Suppressor macrophage (primary cell): ENCODE measurements around the gene CEP112.
"Not testable (repeated sequence)": the region's sequence is repeated elsewhere in the genome, so short reads cannot be mapped to it uniquely, and the experiment has no call there.

Experiments
- DNase-seq, 4 experiments: peaks; one replicate each; pipeline ENCODE4 v3.0.0-alpha.2; 2020 to 2022

CEP112 gene

DNA sequence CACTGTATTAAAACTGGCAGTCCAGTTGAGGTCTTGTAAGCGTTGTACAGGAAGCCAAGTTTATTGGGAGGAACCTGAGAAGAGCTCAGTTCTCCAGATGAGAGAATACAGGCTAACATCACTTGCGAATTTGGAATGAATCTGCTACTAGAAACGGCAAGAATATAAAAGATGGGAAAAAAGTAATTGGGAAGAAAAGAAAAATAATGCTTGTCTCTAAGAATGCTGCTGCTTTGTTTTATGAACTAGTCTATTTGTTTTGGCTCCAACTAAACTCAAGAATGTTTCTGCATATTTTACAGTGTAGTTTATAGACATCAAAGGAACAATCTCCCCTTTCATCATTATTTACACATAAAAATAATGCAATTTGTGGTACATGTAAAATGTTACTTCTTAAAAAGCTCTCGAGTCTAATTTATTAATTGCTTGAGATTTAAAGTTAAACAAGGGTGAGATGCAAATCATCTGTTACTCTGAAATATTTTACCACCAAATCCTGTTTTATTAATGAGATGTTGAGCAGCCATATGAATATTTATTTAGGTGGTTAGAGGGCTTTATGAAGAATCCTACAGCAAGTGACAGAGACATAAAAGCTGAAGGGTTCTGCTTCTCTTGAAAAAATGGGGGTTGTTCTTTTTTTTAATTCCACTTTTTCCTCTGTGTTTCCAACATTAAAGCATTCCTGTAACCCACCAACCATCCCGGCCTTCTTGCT lies 468.3 kb downstream of the CEP112 start:
- DNase-seq, result no peak

DNA sequence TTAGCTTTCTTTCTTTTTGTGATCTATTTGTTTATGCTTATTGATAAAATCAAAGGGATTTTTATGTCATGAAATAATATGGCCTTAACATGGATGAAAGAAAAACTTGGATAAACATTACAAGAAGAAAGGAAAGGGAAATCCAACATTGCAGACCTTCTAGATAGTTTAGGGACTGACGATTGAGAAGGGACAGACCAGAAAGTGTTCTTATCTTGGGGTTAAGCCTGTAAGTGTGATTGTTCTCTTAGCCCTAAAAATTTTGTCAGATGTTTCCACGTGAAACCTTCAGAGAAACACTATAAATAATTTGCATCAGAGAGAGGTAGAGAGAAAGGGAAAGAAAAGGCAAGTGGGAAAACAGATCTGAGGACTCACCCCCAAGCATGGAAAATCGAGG lies 473.3 kb downstream of the CEP112 start:
- DNase-seq, result no peak

DNA sequence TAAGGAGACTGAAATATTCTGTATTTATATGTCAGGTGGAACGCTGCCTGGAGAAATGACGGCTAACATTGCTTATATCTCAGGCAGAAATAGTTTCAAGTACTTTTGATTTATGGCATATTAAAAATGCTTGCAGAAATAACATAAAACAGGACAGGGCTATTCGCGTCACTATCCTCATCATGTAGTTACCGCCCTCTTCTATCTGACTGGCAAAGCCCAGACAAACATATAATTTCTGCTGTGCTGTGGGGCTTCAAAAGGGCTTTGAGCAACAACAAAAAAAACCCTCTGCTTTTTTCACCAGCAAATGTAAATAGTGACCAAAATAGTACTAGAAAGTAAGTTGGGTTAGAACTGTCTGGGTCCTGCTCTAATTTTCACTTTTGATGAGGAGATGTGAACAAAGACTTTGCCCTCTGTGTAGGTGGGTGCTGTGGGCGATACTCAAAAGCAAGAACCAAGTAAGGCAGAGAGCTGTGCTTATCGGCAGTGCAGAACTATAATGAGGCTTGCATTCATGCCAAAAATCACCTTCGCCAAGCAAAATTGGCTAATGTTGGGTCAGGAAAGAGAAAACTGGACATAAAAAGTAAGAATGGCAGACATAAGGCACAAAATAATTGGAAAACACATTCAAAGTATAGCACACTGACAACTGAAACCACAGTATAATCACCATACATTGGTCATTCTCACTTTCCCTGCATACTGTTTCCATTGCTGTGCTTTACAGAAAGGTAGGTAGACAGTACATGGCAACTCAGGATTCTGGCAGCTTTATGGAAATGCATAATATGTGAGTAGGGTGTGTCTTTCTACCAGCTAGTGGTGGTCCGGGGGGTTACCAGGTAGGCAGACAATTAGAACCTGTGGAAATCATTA lies 479.3 kb downstream of the CEP112 start:
- DNase-seq, result no peak

DNA sequence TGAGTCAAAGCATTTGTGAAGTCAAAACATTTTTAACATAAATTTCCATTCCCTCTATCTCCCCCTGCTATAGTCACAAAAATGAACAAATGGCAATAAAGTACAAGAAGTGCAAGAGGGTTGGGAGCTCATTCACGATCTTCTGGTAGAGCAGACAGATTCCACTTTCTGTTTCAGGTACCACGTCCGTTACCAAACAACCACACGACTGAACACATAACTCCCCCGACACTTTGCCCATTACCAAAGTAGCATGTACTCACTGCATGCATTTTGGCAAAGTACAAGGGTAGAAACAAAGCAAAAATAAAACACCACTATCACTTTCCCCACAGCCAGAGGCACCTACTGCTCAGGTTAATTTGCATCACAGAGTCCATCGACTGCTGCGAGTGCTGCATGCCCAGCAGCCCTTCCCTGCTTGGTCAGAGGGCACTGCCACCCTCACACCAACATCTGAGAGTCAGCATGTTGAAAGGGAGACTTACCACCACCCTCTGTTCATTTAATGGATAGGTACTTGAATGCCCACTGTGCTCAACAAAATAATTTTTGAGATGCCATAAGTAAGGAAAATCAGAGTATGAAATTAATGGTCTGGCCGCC lies 480.2 kb downstream of the CEP112 start:
- DNase-seq, result no peak

DNA sequence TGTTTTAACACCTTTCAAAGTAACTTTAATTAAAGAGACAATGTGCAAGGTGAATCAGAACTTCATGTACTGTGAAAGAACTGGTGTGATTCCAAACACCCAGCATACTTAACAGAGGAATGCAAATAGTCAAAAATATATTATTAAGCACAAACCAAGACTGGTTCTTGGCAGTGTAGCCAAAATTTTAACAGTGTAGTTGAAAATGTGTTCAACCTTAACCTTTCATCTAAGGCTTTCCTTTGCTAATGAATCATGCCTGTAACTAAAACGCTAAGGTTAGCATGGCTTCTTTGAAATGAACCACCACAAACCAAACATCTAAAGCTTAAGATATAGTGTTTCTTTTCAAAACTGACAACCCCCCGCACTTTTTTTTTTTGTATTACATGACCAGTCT lies 484.2 kb downstream of the CEP112 start:
- no peak for DNase-seq

DNA sequence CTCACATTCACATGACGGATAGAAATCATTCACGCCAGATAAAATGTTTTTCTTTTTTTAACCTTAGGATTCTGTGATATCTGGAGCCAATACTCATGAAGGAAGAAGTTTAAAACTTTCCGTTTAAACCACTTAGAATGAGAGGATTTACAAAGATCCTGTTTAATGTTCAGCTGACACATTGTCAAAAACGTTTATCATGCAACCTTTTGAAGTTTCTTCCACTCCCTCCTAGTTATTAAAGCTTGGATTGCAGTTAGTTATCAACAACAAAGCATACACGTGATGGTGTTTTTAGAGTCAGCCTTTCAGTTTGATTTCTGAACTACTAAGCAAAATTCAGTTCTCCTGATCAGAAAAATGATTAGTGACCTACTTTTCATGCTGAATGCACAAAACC lies 487.2 kb downstream of the CEP112 start:
- no peak for DNase-seq

DNA sequence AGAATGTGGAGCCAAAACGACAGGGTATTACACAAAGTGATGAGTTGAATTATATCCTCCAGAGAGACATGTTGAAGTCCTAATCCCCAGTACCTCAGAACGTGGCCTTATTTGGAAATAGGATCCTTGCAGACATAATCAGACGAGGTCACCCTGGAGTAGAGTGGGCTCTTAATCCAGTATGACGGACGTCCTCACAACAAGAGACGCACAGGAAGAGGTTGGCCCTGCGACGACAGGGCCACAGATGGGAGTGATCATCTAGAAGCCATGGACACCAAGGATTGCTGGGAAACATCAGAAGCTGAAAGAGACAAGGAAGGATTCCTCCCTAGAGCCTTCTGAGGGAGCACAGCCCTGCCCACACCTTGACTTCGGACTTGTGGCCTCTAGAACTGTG lies 488.0 kb downstream of the CEP112 start:
- no peak for DNase-seq

DNA sequence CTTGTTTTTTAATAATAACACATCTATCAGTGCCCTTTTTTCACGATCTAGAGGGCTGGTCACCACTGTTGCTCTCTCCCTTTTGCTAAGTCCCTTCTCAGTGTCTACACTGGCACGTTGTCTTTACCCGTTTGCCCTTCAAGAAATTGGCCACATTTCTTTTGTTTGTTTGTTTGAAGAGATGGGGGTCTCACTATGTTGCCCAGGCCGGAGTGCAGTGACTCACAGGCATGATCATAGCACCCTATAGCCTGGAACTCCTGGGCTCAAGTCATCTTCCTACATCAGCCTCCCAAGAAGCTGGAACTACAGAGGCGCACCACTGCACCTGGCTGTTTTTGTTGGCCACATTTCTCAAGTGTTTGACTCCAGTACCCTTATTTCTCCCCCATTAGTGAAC lies 492.5 kb downstream of the CEP112 start:
- no peak for DNase-seq

DNA sequence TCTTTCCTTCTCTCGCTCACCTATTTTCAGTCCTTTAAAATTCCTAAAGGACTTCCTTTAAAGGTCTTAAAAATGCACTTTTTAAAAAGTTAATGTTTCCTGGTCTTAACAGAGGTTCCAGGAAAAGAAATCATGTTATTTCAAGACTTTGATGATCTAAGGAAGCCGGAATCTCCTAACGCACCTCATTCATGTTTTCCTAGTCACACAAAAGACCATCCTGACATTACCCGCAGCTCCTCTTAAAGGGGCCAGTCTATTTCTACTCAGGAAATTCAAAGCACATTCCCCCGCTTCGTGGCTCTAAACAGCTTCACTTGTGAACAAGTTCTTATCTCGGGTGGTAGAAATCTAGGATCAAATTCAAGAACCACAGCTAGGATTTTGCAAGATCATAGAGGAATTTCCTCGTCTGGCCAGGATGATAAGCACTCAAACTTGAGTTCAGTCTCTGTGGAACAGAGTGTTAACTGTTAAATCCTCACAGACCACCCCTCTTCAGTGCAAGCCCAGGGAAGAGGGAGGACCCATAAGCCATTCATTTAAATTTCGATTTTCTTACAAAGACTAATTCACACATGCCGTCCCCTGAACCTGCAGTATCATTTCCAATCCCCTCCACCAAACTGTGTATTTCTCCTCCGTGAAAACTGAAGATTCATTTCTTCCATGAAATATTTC lies 493.4 kb downstream of the CEP112 start:
- DNase-seq, result no peak

DNA sequence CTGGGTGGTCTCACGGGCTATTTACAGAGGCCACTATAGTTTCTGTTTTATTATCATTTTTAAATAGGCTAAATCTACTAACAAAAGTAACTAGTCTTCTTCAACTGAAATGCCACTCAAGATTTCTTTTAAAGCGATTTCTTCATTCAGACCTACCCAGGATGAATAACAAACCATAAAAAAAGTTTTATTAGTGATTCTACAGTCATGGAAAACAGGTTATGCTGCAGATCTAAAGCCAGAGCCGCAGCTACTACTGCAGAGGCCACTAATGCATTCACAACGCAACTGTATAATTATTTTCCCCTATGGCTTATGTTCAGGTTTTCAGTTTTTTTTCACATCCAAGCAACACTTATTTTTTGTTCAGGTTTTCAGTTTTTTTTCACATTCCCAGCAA lies 494.3 kb downstream of the CEP112 start:
- DNase-seq, result no peak

DNA sequence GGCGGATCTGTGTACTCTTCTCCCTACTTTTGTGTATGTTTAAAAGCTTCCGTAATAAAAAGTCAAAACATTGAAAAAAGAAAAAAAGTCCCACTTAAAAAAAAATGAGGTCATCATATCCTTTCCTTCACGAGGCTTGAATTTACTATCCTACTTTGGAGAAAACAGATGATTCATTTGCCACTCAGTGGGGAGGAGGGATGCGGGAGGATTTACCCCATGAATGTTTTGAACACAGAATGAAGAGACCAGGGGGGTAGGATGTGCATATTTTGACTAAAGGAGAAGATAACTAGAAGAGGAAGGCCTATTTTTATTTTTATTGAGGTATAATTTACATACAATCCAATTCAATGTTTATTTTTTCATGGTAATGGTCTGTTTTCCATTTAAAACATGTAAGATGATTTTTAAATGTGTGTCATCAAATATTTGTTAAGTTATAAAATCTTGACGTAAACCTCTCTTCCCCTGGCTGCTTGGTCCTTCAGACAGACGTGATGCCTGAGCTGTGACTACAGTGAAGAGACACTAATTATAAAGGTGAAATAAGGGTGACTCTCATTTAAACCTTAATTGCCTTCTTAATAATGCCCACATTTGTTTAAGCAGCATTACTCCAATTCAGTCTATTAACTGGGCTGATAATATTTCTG lies 495.1 kb downstream of the CEP112 start:
- DNase-seq, result no peak

DNA sequence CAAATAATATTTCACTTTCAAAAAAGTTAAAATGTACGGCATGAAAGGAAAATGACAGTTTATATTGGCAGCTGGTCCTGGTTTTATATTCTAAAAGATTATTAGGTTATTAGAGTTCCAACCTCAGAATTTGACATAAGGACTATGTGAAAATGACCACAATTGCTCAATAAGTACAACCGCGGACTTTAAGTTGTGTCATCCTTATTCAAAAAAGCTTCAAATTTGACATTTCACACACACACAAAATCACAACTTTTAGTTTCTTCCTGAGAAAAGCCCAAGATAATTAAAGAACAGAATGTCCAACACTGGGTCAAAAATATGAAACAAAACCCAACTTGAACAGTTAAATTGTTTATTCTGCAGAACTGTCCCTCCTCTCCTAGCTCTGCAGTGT lies 497.3 kb downstream of the CEP112 start:
- no peak for DNase-seq

DNA sequence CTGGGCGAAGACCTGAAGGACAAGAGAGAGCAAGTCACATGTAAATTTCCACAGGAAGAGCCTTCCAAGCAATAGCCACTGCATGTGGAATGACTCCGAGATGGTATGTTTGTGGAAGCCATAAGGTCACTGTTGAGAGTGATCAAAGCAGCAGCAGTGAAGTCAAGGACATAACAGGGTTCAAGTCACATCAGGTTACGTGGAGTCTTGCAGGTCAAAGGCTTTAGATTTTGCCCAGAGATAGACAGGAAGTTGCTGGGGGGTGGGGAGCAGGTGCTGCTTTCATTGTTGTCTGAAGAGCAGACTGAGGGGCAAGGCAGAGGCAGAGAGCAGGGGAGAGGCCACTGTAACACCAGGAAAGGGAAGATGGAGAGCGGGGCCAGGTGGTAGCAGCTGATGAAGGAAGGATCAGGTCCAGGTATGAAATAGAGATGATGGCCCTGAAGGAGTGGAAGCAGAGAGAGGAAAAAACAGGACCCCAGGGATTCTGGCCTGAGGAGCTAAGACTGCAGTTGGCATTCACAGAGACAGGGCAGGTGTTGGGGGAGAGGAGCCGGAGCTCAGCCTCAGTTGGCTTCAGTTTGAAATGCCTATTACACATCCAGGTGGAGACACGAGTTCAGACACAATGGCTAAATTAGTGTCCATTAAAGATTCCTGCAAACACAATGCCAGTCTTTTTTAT lies 501.2 kb downstream of the CEP112 start:
- no peak for DNase-seq

DNA sequence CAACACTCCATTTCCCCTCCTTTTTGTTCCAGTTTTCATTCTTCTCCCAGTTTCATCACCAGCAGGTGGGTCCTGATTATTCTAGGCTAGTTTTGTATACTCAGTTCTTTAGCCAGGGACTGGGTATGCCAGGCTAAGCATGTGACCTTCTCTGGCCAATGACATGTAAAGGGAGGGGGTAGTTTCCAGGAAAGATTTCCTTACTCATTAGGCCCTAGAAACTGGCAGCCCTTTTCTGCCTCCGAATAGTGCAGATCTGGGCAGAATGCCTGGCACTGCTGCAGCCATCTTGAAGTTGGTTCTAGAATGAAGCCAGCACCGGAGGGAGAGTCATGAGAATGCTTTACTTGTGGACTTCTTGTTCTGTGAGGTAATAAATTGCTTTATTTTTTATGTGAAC lies 503.6 kb downstream of the CEP112 start:
- DNase-seq, result no peak

DNA sequence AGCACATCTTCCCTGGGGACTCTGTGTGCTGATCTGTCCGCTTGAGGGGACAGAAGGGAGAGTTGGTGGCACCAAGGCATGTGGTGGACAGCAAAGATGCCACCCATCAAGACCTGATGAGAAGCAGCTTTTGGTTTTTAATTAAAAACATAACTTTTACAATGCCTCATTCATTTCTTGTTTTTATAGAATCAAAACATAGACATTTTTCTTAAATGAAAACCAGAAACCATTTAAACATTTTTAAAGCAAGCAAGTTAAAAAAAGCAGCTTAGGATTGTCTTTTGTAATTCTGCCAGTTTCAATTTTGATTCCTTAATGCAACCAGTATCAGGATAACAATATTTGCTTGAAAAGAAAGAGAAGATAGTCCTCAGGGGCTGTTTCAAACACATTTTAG lies 506.8 kb downstream of the CEP112 start:
- no peak for DNase-seq

DNA sequence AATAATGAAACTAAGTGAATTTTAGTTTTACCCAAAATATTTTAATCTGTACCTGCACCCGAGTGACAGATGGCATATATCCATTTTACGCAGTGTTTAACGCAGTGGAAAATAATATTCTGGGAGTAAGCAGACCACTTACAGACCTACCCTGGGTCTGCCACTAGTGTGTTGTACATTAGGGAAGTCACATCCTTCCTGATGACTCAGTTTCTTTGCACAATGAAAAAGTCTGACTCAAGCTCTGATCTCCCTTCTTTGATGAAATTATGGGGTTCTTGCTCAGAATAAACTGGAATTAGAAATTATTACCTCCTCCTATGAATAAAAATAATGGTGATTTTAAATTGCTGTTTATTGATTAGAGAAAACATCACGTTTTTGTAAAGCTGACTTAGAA lies 507.3 kb downstream of the CEP112 start:
- DNase-seq, result no peak

DNA sequence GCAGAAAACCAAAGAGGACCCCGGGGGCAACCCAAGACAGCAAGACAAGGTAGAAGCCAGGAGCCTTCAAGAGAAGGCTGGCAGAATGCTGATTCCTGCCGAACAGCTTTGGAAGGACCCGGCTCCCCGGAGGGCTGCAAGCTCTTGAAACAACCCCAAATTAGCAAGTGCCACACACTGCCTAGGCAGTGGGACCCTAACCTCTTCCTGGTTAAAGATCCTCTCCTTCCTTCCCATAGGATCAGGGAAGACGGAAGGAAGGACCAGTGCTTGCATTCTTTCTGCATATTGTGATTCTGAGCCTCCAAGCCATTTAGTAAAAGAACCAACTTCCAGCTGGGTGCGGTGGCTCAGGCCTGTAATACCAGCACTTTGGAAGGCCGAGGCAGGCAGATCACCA lies 508.5 kb downstream of the CEP112 start:
- no peak for DNase-seq

DNA sequence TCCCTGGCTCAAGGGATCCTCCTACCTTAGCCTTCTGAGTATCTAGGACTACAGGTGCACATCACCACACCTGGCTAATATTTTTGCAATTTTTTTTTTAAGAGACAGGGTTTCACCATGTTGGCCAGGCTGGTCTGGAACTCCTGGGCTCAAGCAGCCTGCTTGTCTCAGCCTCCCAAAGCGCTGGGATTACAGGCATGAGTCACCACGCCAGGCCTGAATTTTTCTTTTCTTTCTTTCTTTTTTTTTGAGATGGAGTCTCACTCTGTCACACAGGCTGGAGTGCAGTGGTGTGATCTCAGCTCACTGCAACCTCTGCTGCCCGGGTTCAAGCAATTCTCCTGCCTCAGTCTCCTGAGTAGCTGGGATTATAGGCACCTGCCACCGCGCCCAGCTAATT lies 510.2 kb downstream of the CEP112 start:
- not testable (repeated sequence) for DNase-seq

DNA sequence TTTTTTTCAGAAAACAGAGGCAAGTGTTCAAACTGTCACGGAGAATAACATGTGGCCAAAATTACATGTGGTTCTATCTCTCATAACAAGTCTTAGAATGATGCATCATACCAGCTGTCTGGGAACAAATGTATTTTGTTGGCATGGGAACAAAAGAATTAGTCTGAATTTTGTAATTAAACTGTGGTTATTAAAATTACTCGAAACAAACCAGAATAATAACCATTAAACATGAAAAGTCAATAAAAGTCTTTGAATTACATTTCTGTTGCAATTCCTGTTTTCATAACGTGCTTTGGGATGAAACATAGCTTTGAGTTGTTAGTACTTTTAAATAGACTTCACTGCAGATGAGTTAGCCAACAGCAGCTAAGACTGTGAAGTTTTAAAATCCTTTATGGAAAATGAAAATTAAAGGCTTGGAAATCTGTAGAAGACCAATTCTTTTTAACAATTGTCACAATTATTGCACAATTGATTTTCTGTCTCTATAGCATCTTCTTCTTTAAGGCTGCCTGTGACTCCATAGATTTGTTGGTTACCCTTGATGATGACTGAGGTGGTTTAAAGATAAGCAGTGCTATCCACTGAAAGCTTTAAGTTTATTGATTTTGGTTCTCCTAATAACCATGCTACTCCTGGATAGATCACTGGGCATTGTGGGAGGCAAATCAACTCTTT lies 512.6 kb downstream of the CEP112 start:
- DNase-seq, result no peak

DNA sequence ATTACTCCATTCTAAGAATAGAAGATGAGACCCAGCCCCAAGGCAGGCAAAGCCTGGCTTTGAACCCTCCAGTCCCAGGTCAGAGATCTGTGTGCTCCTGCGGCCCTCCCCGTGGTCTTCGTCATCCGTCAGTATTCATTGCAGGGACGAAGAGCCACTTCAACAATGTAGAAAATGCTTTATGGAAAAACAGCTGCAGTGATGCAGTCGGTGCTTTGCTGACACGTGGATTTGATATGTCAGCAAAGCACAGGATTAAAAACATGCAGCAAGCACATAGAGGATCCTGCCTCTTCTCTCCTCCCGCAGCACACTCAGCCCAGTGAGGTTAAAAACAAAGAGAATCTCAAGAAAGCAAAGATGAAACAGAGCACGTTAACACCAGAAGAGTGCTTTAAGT lies 513.4 kb downstream of the CEP112 start:
- no peak for DNase-seq

DNA sequence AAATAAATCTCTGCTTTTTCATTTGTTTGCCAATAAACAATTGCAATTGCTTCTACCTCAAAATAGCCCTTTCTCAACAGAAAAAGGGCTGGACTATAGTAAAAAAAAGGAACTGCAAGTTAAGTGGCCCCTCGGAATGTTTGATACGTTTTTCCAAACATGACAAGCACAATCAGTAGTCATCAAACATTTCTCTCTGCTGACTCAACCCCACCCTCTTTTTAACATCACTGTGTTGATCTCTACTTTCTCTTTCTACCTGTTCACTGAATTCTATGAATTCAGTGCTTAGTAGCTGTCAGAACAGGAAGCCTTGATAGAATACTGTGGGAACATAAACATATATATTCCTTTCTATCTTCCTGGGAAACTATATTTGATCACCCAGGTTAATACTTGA lies 514.0 kb downstream of the CEP112 start:
- no peak for DNase-seq
